Measurements from ENCODE around the gene USF3. TPM values are rescaled to one million over a fixed set of nuclear protein-coding genes. Genes with fewer than 3 reads are reported as not detected.

The USF3 gene
- total and polyA plus RNA-seq, 9 of the 15 experiments (the other 6 are each of a cell fraction or from before 2014, with no cell fraction given), result 1.4 to 6.9 (median 3.1) TPM

- H3K79me2 ChIP-seq (ENCODE audit: control insufficient read depth, insufficient read depth, low read length), result no peaks in the 10 kb centered on the region
- no peak for ATAC-seq
- POLR2A ChIA-PET, result interaction anchor here (0.5 to 0.6 kb wide), 2 partner anchors 173 to 890 kb away, joined by 3 read pairs; no protein-coding TSS in a partner anchor
- CTCF ChIA-PET (ENCODE audit: low intra/inter-chr PET ratio), result no interaction called here
- H3K36me3 ChIP-seq (ENCODE audit: control insufficient read depth, insufficient read depth, low read length), result no peaks in the 10 kb centered on the region
- intact Hi-C loops (cut with micrococcal nuclease) (no loop called here), in situ Hi-C loops (cut with MboI) (no loop called here)
- no peak overlapping the region for H3K9ac ChIP-seq (ENCODE audit: insufficient read depth in 1 of 2, low read depth in 2 of 2, low read length in 2 of 2)
- no peak for DNase-seq (ENCODE audit: extremely low read depth in 1 of 4, low spot score in 3 of 4)
- no peaks in the 10 kb centered on the region for H3K27me3 ChIP-seq (ENCODE audit: control insufficient read depth in 2 of 2, insufficient read depth in 2 of 2, low read length in 2 of 2)
- H3K4me3 ChIP-seq, result no peak overlapping the region
- FAIRE-seq, result no peak
- H3K4me1 ChIP-seq (replicated peaks in 1 of 2; ENCODE audit: control insufficient read depth in 2 of 2, insufficient read depth in 2 of 2, low read length in 2 of 2), result no peaks in the 10 kb centered on the region
- no peak overlapping the region for H2AFZ ChIP-seq (ENCODE audit: low read depth, low read length)
- TF ChIP-seq ZNF212 (CRISPR knock-in tag; IDR thresholded peaks at IDR 0.05) (no peak), SRSF9 (IDR thresholded peaks at IDR 0.05; ENCODE audit: borderline replicate concordance, low read depth, low read length) (no peak), TAF1 (IDR thresholded peaks at IDR 0.05; ENCODE audit: control insufficient read depth, extremely low read depth, insufficient read depth, low read length, severe bottlenecking) (no peak)
- 53% methylated on average over 6 of the region's 6 CpGs for WGBS (ENCODE audit: insufficient coverage, low coverage, missing lambda C conversion rate)
- no peaks in the 10 kb centered on the region; the same call in 1 of the 2 replicates for H3K9me3 ChIP-seq (replicated peaks; ENCODE audit: control insufficient read depth, insufficient read depth, low read depth, low read length)
- H4K20me1 ChIP-seq (replicated peaks; ENCODE audit: control insufficient read depth, insufficient read depth, low read length), result no peaks in the 10 kb centered on the region
- no peaks in the 10 kb centered on the region for H3K9me1 ChIP-seq (ENCODE audit: control insufficient read depth, insufficient read depth, low read length)
- no TSS peak for BruUV-seq (replicated peaks)
- no peak overlapping the region for H3K4me2 ChIP-seq (ENCODE audit: insufficient read depth, low read length)
- no peak overlapping the region for H3K27ac ChIP-seq (ENCODE audit: extremely low read depth, low read depth, low read length)
Observed at GRCh38 chr3:113649174-113649845, 47.1 kb downstream of the USF3 start.

DNA sequence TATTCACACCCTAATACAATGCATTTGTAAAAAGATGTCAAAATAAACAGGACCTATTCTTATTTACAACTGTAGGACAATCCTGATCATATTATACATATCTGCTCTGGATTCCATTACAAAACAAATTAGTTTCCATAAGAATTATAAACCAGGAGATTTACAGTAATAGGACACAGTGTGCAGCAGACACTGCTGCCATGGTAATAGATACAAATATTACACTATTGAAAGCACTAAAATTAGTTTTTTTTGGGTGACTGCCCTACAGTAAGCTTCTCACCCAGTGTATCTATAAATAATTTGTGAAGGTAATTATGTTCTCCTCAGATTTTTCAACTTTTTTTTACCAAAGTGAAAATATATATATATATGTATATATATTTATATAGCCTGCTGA, 47.9 kb downstream of the USF3 start:
- no peak overlapping the region for H3K4me3 ChIP-seq
- DNase-seq (ENCODE audit: extremely low read depth in 1 of 4, low spot score in 3 of 4) (no peak), FAIRE-seq (no peak), ATAC-seq (no peak)
- no peaks in the 10 kb centered on the region for H3K9me1 ChIP-seq (ENCODE audit: control insufficient read depth, insufficient read depth, low read length)
- no peak overlapping the region for H3K4me2 ChIP-seq (ENCODE audit: insufficient read depth, low read length)
- H3K9me3 ChIP-seq (replicated peaks; ENCODE audit: control insufficient read depth, insufficient read depth, low read depth, low read length), result no peaks in the 10 kb centered on the region; the same call in none of the 2 replicates
- H3K36me3 ChIP-seq (ENCODE audit: control insufficient read depth, insufficient read depth, low read length), result no peaks in the 10 kb centered on the region
- H3K27ac ChIP-seq (ENCODE audit: extremely low read depth, low read depth, low read length), result no peak overlapping the region
- intact Hi-C loops (cut with micrococcal nuclease) (no loop called here), in situ Hi-C loops (cut with MboI) (no loop called here)
- no peak overlapping the region for H2AFZ ChIP-seq (ENCODE audit: low read depth, low read length)
- ChIA-PET POLR2A (no interaction called here), CTCF (ENCODE audit: low intra/inter-chr PET ratio) (no interaction called here)
- no peaks in the 10 kb centered on the region for H4K20me1 ChIP-seq (replicated peaks; ENCODE audit: control insufficient read depth, insufficient read depth, low read length)
- H3K4me1 ChIP-seq (replicated peaks in 1 of 2; ENCODE audit: control insufficient read depth in 2 of 2, insufficient read depth in 2 of 2, low read length in 2 of 2), result no peaks in the 10 kb centered on the region
- no peak overlapping the region for H3K9ac ChIP-seq (ENCODE audit: insufficient read depth in 1 of 2, low read depth in 2 of 2, low read length in 2 of 2)
- no peaks in the 10 kb centered on the region for H3K27me3 ChIP-seq (ENCODE audit: control insufficient read depth in 2 of 2, insufficient read depth in 2 of 2, low read length in 2 of 2)
- BruUV-seq (replicated peaks), result no TSS peak
- H3K79me2 ChIP-seq (ENCODE audit: control insufficient read depth, insufficient read depth, low read length), result no peaks in the 10 kb centered on the region
- TF ChIP-seq ZNF586 (CRISPR knock-in tag; conservative IDR thresholded peaks at IDR 0.05) (no peak), EWSR1 (IDR thresholded peaks at IDR 0.05; ENCODE audit: borderline replicate concordance, low read depth, partially characterized antibody) (no peak), ZNF551 (CRISPR knock-in tag; IDR thresholded peaks at IDR 0.05) (no peak), XRCC5 (IDR thresholded peaks at IDR 0.05; ENCODE audit: low read depth, low read length) (no peak), NR4A1 (CRISPR knock-in tag; IDR thresholded peaks at IDR 0.05) (no peak), NR4A1 (tag; IDR thresholded peaks at IDR 0.05) (no peak), ATF6 (CRISPR knock-in tag; IDR thresholded peaks at IDR 0.05) (no peak), CSDE1 (IDR thresholded peaks at IDR 0.05) (no peak)
- TF ChIP-seq, protein P1, sequence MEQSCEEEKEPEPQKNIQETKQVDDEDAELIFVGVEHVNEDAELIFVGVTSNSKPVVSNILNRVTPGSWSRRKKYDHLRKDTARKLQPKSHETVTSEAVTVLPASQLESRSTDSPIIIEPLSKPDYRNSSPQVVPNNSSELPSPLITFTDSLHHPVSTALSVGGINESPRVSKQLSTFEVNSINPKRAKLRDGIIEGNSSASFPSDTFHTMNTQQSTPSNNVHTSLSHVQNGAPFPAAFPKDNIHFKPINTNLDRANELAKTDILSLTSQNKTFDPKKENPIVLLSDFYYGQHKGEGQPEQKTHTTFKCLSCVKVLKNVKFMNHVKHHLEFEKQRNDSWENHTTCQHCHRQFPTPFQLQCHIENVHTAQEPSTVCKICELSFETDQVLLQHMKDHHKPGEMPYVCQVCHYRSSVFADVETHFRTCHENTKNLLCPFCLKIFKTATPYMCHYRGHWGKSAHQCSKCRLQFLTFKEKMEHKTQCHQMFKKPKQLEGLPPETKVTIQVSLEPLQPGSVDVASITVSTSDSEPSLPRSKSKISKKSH (CRISPR knock-in tag; IDR thresholded peaks at IDR 0.05), result no peak
